ENCODE results near the gene PELI2.

DNA sequence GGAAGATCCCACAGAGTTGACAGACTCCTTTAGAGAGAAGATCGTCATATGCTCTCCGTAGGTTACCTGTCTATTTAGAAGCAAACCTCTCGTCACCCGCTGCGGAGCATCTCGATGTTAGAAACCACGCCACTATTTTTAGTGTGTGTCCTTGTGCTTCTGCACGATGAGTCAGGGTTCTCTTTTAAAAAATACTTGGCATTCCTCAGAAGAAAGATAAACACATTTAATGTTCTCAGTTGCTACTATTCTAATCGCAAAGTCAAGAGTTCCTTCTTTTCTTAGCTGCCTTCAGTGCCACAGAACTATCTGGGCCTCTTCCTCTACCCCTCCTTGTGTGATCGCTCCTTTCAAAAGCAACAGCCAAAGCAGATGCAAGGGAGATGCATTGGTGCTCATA lies 192.4 kb downstream of the PELI2 start:
- TF ChIP-seq, protein P1, sequence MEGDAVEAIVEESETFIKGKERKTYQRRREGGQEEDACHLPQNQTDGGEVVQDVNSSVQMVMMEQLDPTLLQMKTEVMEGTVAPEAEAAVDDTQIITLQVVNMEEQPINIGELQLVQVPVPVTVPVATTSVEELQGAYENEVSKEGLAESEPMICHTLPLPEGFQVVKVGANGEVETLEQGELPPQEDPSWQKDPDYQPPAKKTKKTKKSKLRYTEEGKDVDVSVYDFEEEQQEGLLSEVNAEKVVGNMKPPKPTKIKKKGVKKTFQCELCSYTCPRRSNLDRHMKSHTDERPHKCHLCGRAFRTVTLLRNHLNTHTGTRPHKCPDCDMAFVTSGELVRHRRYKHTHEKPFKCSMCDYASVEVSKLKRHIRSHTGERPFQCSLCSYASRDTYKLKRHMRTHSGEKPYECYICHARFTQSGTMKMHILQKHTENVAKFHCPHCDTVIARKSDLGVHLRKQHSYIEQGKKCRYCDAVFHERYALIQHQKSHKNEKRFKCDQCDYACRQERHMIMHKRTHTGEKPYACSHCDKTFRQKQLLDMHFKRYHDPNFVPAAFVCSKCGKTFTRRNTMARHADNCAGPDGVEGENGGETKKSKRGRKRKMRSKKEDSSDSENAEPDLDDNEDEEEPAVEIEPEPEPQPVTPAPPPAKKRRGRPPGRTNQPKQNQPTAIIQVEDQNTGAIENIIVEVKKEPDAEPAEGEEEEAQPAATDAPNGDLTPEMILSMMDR (IDR thresholded peaks at IDR 0.05): no peak
- no peak for TF ChIP-seq POLR2A (IDR thresholded peaks at IDR 0.05)
